Liver (tissue), 9 donors: ENCODE results near the gene CA5A. TPM values are rescaled to one million over a fixed set of nuclear protein-coding genes. Genes with fewer than 3 reads are reported as not detected.
"Not testable (repeated sequence)": the region's sequence is repeated elsewhere in the genome, so short reads cannot be mapped to it uniquely, and the experiment has no call there.

ENCODE experiments used
- DNase-seq: peaks from one replicate; pipeline ENCODE4 v3.0.0-alpha.2; 2017; ENCODE audit warnings: low spot score
- H3K27ac ChIP-seq, 2 donors: one replicate each; pipeline ENCODE4 v1.7.0; 2013; ENCODE audit warnings: inconsistent platforms in 2 of 2, low read length in 2 of 2, control low read depth in 1 of 2, low read depth in 1 of 2, mild to moderate bottlenecking in 1 of 2
- H3K27me3 ChIP-seq, 4 donors: one replicate each; pipeline versions ENCODE4 v1.6.1 to v1.7.0; 2013; ENCODE audit warnings: low read length in 3 of 4, inconsistent platforms in 1 of 4, mild to moderate bottlenecking in 1 of 4, moderate library complexity in 1 of 4; ENCODE audit not compliant: control insufficient read depth in 4 of 4, insufficient read depth in 4 of 4
- H3K36me3 ChIP-seq, 4 donors: one replicate each; pipeline versions ENCODE4 v1.6.1 to v1.7.0; 2013; ENCODE audit warnings: low read length in 3 of 4, mild to moderate bottlenecking in 3 of 4, low read depth in 1 of 4, moderate library complexity in 1 of 4; ENCODE audit not compliant: control insufficient read depth in 4 of 4, insufficient read depth in 3 of 4
- H3K4me1 ChIP-seq, 4 donors: one replicate each; pipeline versions ENCODE4 v1.6.1 to v1.7.0; 2013; ENCODE audit warnings: low read length in 3 of 4, mild to moderate bottlenecking in 3 of 4, moderate library complexity in 1 of 4; ENCODE audit not compliant: control insufficient read depth in 4 of 4, insufficient read depth in 4 of 4
- H3K4me3 ChIP-seq, 3 donors: one replicate each; pipeline versions ENCODE4 v1.6.1 to v1.7.0; 2013; ENCODE audit warnings: low read length in 3 of 3, control low read depth in 1 of 3, low read depth in 1 of 3, mild to moderate bottlenecking in 1 of 3
- H3K9ac ChIP-seq, 2 donors: one replicate each; pipeline ENCODE4 v1.7.0; 2013; ENCODE audit warnings: low read length in 2 of 2, mild to moderate bottlenecking in 2 of 2, moderate library complexity in 2 of 2, control low read depth in 1 of 2, low read depth in 1 of 2
- H3K9me3 ChIP-seq, 4 donors: one replicate each; pipeline versions ENCODE4 v1.6.1 to v1.7.0; 2013; ENCODE audit warnings: low read length in 3 of 4; ENCODE audit not compliant: control insufficient read depth in 4 of 4
- FOXA1 ChIP-seq: IDR thresholded peaks from 2 replicates; pipeline ENCODE4 v1.6.1; 2016; ENCODE audit warnings: antibody characterized with exemption
- HNF4A ChIP-seq, 2 donors: conservative IDR thresholded peaks; 2 replicates each; pipeline ENCODE4 v1.6.1; 2016; ENCODE audit warnings: antibody characterized with exemption in 2 of 2, mild to moderate bottlenecking in 2 of 2
- JUND ChIP-seq, 2 donors: IDR thresholded peaks; 2 replicates each; pipeline ENCODE4 v1.6.1; 2016; ENCODE audit warnings: antibody characterized with exemption in 2 of 2
- RAD21 ChIP-seq, 2 donors: IDR thresholded peaks; 2 replicates each; pipeline ENCODE4 v1.6.1; 2016; ENCODE audit warnings: antibody characterized with exemption in 2 of 2, mild to moderate bottlenecking in 2 of 2
- RXRA ChIP-seq, 2 donors: IDR thresholded peaks; 2 replicates each; pipeline ENCODE4 v1.6.1; 2017 to 2018; ENCODE audit warnings: antibody characterized with exemption in 2 of 2, mild to moderate bottlenecking in 1 of 2
- WGBS: extraction: QIAGEN DNeasy Blood & Tissue Kit; methylation state at CpG from one replicate; pipeline ENCODE4 v1.1.7; 2013; 5-methylcytosine and 5-hydroxymethylcytosine counted together
- polyA plus RNA-seq, 2 donors: library from polyadenylated mRNA; stranded (reverse) in 1 of 2; unstranded in 1 of 2; fragments of 200-250 nt in 1 of 2; fragments of >200 nt in 1 of 2; fragmentation: Nextera tagmentation in 1 of 2; extraction: Ambion mirVana in 1 of 2; gene quantifications; one replicate each; pipeline versions ENCODE4 v1.2.1 to v1.2.3, GENCODE V29; 2013 to 2015
- total RNA-seq, 2 donors: library from RNA; depleted of rRNA; stranded (reverse); fragments of >200 nt; gene quantifications; one replicate each; pipeline ENCODE4 v1.2.3, GENCODE V29; 2014
- TF ChIP-seq, protein P1 (sequence below): IDR thresholded peaks from 2 replicates; pipeline ENCODE4 v1.6.1; 2016; ENCODE audit warnings: antibody characterized with exemption
- TF ChIP-seq, protein P2 (sequence below): fragments of 150-350 bp; IDR thresholded peaks from 2 replicates; pipeline ENCODE4 v1.5.1; 2017; ENCODE audit warnings: improper control_type of control experiment, low read depth, low read length; ENCODE audit not compliant: missing input control
- donor health status: healthy.
- donor health status: healthy.
- donor health status: healthy.
- donor health status: healthy.
- donor health status: healthy.

CA5A gene
- total and polyA plus RNA-seq, 4 donors: 12.3 to 66.8 (median 33.6) TPM

DNA sequence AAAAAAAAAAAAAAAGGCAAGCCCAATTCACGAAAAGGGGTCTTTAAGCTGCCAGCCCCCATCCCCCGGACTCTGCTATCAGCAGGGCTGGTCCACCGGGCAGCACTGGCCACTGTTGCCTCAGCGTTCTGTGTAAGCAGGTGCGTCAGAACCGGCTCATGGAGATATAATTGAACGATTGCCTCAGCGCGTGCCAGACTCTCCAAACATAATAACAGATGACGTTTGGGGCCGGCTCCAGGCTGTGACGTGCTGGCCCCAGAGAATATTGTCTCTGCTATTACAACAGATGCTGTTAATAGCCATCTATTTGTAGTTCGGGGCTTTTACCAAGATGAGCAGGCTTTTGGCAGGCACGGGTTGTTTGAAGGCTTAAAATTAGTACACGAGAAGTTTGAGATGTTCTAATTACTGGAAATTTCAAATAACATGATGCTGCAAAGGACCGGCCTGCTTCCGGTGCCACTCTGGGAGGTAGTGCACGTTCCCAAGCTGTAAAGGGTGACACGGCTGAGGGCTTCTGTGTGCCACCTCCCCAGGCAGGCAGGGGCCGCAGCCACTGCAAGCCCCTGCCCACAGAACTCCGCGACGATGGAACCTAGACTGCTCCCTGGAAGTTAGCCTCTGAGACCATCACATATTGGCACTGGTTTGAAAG, 25.1 kb downstream of the CA5A start:
- H3K27me3 ChIP-seq, H3K4me1 ChIP-seq, DNase-seq, H3K9me3 ChIP-seq, H3K4me3 ChIP-seq, H3K9ac ChIP-seq: not testable (repeated sequence)
- peak overlapping the region; percentile 71 to 85 for H3K27ac ChIP-seq
- TF ChIP-seq HNF4A (conservative IDR thresholded peaks at IDR 0.05) (peak in 1 of 2 donors; percentile 37), RXRA (IDR thresholded peaks at IDR 0.05) (peak in 1 of 2 donors; percentile 62), RAD21 (IDR thresholded peaks at IDR 0.05) (peak in 1 of 2 donors; percentile 5), FOXA1 (peak; percentile 20), JUND (IDR thresholded peaks at IDR 0.05) (peak in 1 of 2 donors; percentile 54)
- TF ChIP-seq, protein P1, sequence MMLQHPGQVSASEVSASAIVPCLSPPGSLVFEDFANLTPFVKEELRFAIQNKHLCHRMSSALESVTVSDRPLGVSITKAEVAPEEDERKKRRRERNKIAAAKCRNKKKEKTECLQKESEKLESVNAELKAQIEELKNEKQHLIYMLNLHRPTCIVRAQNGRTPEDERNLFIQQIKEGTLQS: peak; percentile 41
- WGBS: 49% methylated on average over 23 of the region's 23 CpGs
- peaks cover 0 to 17% (median 5%) of the 10 kb centered on the region in 4 donors for H3K36me3 ChIP-seq

DNA sequence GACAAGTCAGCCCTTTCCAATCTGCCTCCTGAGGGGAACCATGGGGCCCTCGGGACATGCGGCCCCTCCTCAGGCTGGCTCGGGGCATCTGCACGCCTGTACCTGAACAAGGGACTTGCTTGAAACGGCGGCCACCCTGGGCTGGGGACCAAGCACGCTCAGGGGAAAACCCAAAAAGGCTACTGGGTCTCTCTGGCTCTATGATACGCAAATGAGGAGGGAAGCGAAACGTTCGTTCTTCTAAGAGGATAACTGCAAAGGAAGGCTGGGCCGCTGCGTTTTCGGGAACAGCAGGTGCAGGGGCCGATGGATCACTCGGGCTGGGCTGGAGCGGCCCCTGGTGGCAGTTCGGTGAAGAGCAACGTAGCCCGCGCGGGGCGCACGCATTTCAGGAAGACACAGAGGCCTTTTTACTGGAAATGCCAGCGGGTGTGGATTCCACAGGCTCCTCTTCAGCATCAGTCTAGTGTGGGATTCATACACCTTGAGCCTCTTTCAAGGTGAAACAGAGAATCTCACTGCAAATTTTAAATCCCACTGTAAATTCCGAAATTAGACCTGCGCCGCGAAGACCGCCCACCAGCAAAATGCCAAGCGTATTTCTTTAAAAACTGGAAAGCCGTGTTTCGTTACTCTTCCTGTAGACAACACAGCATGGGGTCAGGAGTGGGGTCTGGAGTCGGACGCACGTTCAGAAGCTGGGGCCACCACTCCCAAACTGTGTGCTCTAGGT, 27.0 kb downstream of the CA5A start:
- not testable (repeated sequence) for H3K9ac ChIP-seq, H3K4me1 ChIP-seq, H3K9me3 ChIP-seq, H3K27ac ChIP-seq, H3K4me3 ChIP-seq, H3K27me3 ChIP-seq
- 65% methylated on average over 36 of the region's 36 CpGs for WGBS
- peak; percentile 80 for DNase-seq
- peaks cover 0 to 16% (median 7%) of the 10 kb centered on the region in 4 donors for H3K36me3 ChIP-seq
- peak; percentile 64 to 75 for TF ChIP-seq RAD21 (IDR thresholded peaks at IDR 0.05)
- TF ChIP-seq, protein P2, sequence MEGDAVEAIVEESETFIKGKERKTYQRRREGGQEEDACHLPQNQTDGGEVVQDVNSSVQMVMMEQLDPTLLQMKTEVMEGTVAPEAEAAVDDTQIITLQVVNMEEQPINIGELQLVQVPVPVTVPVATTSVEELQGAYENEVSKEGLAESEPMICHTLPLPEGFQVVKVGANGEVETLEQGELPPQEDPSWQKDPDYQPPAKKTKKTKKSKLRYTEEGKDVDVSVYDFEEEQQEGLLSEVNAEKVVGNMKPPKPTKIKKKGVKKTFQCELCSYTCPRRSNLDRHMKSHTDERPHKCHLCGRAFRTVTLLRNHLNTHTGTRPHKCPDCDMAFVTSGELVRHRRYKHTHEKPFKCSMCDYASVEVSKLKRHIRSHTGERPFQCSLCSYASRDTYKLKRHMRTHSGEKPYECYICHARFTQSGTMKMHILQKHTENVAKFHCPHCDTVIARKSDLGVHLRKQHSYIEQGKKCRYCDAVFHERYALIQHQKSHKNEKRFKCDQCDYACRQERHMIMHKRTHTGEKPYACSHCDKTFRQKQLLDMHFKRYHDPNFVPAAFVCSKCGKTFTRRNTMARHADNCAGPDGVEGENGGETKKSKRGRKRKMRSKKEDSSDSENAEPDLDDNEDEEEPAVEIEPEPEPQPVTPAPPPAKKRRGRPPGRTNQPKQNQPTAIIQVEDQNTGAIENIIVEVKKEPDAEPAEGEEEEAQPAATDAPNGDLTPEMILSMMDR: peak; percentile 49

DNA sequence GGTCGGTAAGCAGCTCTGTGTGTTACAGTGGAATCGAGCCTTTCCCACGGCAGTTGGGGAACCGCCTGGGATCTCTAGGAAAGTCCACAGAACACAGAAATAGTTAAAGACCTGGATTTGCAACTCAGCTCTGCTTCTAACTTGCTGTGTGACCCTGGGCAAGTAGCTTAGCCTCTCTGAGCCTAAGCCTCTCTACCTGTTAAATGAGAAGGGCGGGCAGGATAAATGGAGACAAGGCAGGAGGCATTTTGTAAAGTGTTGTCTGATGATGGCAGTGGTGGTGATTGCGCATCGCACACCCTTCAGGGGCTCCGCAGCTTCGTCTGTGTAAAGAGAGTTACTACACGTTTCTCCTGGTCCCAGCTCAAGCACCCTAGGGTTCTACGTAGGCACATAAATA, 28.2 kb downstream of the CA5A start:
- DNase-seq, H3K27me3 ChIP-seq, H3K4me1 ChIP-seq, H3K4me3 ChIP-seq, H3K27ac ChIP-seq, H3K9ac ChIP-seq, H3K9me3 ChIP-seq: not testable (repeated sequence)
- H3K36me3 ChIP-seq: peaks cover 1 to 11% (median 8%) of the 10 kb centered on the region in 4 donors
- 94% methylated on average over 11 of the region's 11 CpGs for WGBS

DNA sequence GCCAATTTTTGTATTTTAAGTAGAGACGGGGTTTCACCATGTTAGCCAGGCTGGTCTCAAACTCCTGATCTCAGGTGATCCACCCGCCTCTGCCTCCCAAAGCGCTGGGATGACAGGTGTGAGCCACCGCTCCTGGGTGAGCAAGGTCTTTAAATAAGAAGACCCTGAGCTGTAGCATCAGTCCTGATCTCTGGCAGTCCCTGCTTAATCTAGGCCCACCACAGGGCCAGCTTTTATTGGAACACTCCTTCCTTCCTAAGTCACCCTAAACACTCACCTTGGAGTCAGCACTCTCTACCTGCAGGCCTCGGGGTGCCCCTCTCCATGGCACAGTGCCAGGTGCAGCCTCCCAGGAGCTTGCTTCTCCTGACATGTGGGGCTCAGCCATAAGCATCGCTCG, 30.8 kb downstream of the CA5A start:
- not testable (repeated sequence) for DNase-seq, H3K4me3 ChIP-seq, H3K9me3 ChIP-seq, H3K9ac ChIP-seq, H3K27ac ChIP-seq, H3K27me3 ChIP-seq, H3K4me1 ChIP-seq
- H3K36me3 ChIP-seq: peaks cover 4 to 14% (median 11%) of the 10 kb centered on the region in 4 donors
- WGBS: 95% methylated on average over 7 of the region's 7 CpGs

DNA sequence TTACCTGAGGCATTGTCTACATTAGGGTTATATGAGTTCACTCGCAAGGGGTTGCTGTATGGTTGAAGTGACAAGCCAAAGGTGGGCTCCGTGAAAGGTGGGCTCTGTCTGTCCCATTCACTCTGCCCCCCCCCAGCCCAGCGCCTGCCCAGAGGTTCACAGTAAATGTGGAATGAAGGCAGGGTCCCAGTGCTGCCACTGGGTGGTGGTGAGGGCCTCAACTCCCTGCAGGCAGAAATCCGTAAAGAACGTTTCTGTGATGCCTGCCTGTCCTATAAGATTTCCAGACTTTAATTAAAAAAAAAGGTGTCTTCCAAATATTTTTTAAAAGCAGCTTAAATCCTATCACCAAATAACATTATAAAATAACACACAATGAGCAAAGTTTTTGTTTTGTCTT, 31.4 kb downstream of the CA5A start:
- not testable (repeated sequence) for H3K9ac ChIP-seq, H3K9me3 ChIP-seq, DNase-seq, H3K4me1 ChIP-seq, H3K4me3 ChIP-seq, H3K27me3 ChIP-seq, H3K27ac ChIP-seq
- peaks cover 10 to 18% (median 13%) of the 10 kb centered on the region in 4 donors for H3K36me3 ChIP-seq
- WGBS: 89% methylated on average over 5 of the region's 5 CpGs

DNA sequence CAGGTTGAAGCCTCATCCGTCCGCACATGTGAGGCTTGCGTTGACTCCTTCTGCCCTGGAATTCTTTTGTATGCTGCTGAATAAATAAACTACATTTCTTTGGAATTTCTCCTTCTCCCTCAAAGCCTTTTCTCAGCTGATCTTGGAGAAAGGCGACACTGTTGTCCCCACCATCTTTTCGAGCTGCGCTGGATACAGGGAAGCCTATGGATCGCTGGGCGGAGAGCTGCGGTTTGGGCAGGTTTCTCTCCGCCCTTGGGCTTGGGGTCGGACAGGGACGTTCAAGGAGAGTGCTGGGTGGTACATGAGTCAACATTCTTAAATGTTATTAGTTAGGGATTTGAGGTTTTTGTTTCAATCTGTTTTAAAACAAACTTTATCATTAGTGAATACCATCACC, 35.8 kb downstream of the CA5A start:
- peaks cover 9 to 12% (median 10%) of the 10 kb centered on the region in 4 donors for H3K36me3 ChIP-seq
- H3K27ac ChIP-seq, H3K27me3 ChIP-seq, H3K4me1 ChIP-seq, H3K9ac ChIP-seq, H3K4me3 ChIP-seq, DNase-seq, H3K9me3 ChIP-seq: not testable (repeated sequence)
- 93% methylated on average over 12 of the region's 12 CpGs for WGBS
